PC-9 (cell line): ENCODE results near the gene ERBB4. TPM values are rescaled to one million over a fixed set of nuclear protein-coding genes. Genes with fewer than 3 reads are reported as not detected.

ENCODE experiments used
- BruUV-seq: library from RNA; stranded (reverse); fragments of 400-500 nt; replicated peaks from 2 replicates; lab custom pipeline; 2021; lab: Mats Ljungman, UMichigan
- CTCF ChIA-PET: fragments of 300-600 bp; sonication (Branson Sonifier 250); formaldehyde crosslinking; loops from one replicate; lab custom pipeline; 2022; ENCODE audit warnings: antibody characterized with exemption; lab: Charles Lee
- POLR2A ChIA-PET: fragments of 300-600 bp; sonication (Branson Sonifier 250); formaldehyde crosslinking; loops from one replicate; lab custom pipeline; 2022; ENCODE audit warnings: antibody characterized with exemption; ENCODE audit not compliant: unreplicated experiment; lab: Charles Lee
- DNase-seq, 2 experiments: peaks; one replicate each; pipeline versions ENCODE4 v3.0.0 to v3.0.0-alpha.2; 2015 to 2022; ENCODE audit warnings: mixed read lengths in 1 of 2
- H2AFZ ChIP-seq: fragments of 200-600 bp; sonication (generic); 2 replicates; pipeline ENCODE4 v1.8.1; 2017; ENCODE audit warnings: antibody characterized with exemption
- H3F3A ChIP-seq: fragments of 200-600 bp; sonication (generic); 2 replicates; pipeline ENCODE4 v1.8.1; 2017; ENCODE audit warnings: antibody characterized with exemption, mild to moderate bottlenecking, low read depth; ENCODE audit not compliant: insufficient read depth
- H3K27ac ChIP-seq: fragments of 200-600 bp; sonication (generic); 2 replicates; pipeline ENCODE4 v1.6.1; 2016; ENCODE audit warnings: mixed run types
- H3K27me3 ChIP-seq: fragments of 200-600 bp; sonication (generic); 2 replicates; pipeline ENCODE4 v1.6.1; 2016; ENCODE audit warnings: low read depth, mixed run types; ENCODE audit not compliant: insufficient read depth
- H3K36me3 ChIP-seq: fragments of 200-600 bp; sonication (generic); 2 replicates; pipeline ENCODE4 v1.6.1; 2016; ENCODE audit warnings: low read depth, mixed run types
- H3K4me1 ChIP-seq: fragments of 200-600 bp; sonication (generic); replicated peaks from 2 replicates; pipeline ENCODE4 v1.6.1; 2016; ENCODE audit warnings: mixed run types; ENCODE audit not compliant: insufficient read depth
- H3K4me2 ChIP-seq: fragments of 200-600 bp; sonication (generic); 2 replicates; pipeline ENCODE4 v1.6.1; 2017; ENCODE audit warnings: mixed run types
- H3K4me3 ChIP-seq: fragments of 200-600 bp; sonication (generic); 2 replicates; pipeline ENCODE4 v1.6.1; 2016; ENCODE audit warnings: mixed run types
- H3K79me2 ChIP-seq: fragments of 200-600 bp; sonication (generic); 2 replicates; pipeline ENCODE4 v1.6.1; 2017; ENCODE audit warnings: low read depth, mixed run types
- H3K9me2 ChIP-seq: fragments of 200-600 bp; sonication (generic); 2 replicates; pipeline ENCODE4 v1.8.1; 2017; ENCODE audit warnings: mild to moderate bottlenecking; ENCODE audit not compliant: insufficient read depth
- H3K9me3 ChIP-seq: fragments of 200-600 bp; sonication (generic); 2 replicates; pipeline ENCODE4 v1.8.1; 2016; ENCODE audit warnings: low read depth; ENCODE audit not compliant: insufficient read depth
- H4K20me1 ChIP-seq: fragments of 200-600 bp; sonication (generic); 2 replicates; pipeline ENCODE4 v1.8.1; 2017; ENCODE audit not compliant: insufficient read depth
- CTCF ChIP-seq: fragments of 200-600 bp; sonication (generic); conservative IDR thresholded peaks from 2 replicates; pipeline ENCODE4 v1.6.1; 2017; ENCODE audit warnings: mixed run types, antibody characterized with exemption, mild to moderate bottlenecking, moderate library complexity
- EZH2 ChIP-seq: fragments of 200-600 bp; sonication (generic); IDR thresholded peaks from 2 replicates; pipeline ENCODE4 v1.8.0; 2017; ENCODE audit warnings: antibody characterized with exemption, low read depth
- intact Hi-C: fragments of 100-400 bp; cut with micrococcal nuclease; formaldehyde crosslinking; loops from one replicate; pipeline ENCODE4 v1.10.0; 2022; ENCODE audit not compliant: unreplicated experiment
- total RNA-seq: library from RNA; stranded (reverse); gene quantifications from 2 replicates; pipeline ENCODE4 v1.2.3, GENCODE V29; 2021

Gene ERBB4
- total RNA-seq, 1 experiment from 2014 or later: not detected

- ChIA-PET POLR2A (no interaction called here), CTCF (no interaction called here)
- Histone ChIP-seq H3K27ac (no peak overlapping the region), H3K4me3 (no peak overlapping the region), H3K27me3 (no peaks in the 10 kb centered on the region), H3K4me1 (no peaks in the 10 kb centered on the region), H2AFZ (no peak overlapping the region), H3K79me2 (no peaks in the 10 kb centered on the region), H3K36me3 (no peaks in the 10 kb centered on the region), H3K9me2 (no peaks in the 10 kb centered on the region), H3K4me2 (no peak overlapping the region), H4K20me1 (no peaks in the 10 kb centered on the region), H3K9me3 (no peaks in the 10 kb centered on the region), H3F3A (no peaks in the 10 kb centered on the region)
- TF ChIP-seq EZH2 (no peak), CTCF (no peak)
- DNase-seq: no peak
- intact Hi-C loops: no loop called here
- BruUV-seq: no TSS peak
Measured at GRCh38 chr2:212318636-212319035, 220.0 kb downstream of the ERBB4 start.

GRCh38 chr2:212314680-212315079 lies 223.9 kb downstream of the ERBB4 start:
- CTCF ChIA-PET: no interaction called here
- no peaks in the 10 kb centered on the region for H3K9me2 ChIP-seq
- BruUV-seq: no TSS peak

GRCh38 chr2:212311807-212312404 lies 226.7 kb downstream of the ERBB4 start:
- Histone ChIP-seq H3K4me1 (no peaks in the 10 kb centered on the region), H3K4me3 (no peak overlapping the region), H2AFZ (no peak overlapping the region), H4K20me1 (no peaks in the 10 kb centered on the region), H3K9me3 (no peaks in the 10 kb centered on the region), H3K4me2 (no peak overlapping the region), H3K36me3 (no peaks in the 10 kb centered on the region), H3K79me2 (no peaks in the 10 kb centered on the region), H3F3A (no peaks in the 10 kb centered on the region), H3K27ac (no peak overlapping the region), H3K9me2 (no peaks in the 10 kb centered on the region), H3K27me3 (no peaks in the 10 kb centered on the region)
- POLR2A ChIA-PET: no interaction called here
- TF ChIP-seq EZH2: no peak
- BruUV-seq: no TSS peak
- DNase-seq: no peak
- CTCF ChIA-PET: no interaction called here
- intact Hi-C loops: no loop called here

More at GRCh38 chr2:212314680-212315079, 223.9 kb downstream of the ERBB4 start:
- H3F3A ChIP-seq: no peaks in the 10 kb centered on the region
- no peak overlapping the region for H3K4me2 ChIP-seq
- H3K79me2 ChIP-seq: no peaks in the 10 kb centered on the region
- TF ChIP-seq CTCF (no peak), EZH2 (no peak)
- H3K36me3 ChIP-seq: no peaks in the 10 kb centered on the region
- H2AFZ ChIP-seq: no peak overlapping the region
- H3K4me1 ChIP-seq: no peaks in the 10 kb centered on the region
- no peak for DNase-seq
- POLR2A ChIA-PET: no interaction called here
- no peaks in the 10 kb centered on the region for H3K9me3 ChIP-seq
- no peaks in the 10 kb centered on the region for H3K27me3 ChIP-seq
- no peak overlapping the region for H3K4me3 ChIP-seq
- no peaks in the 10 kb centered on the region for H4K20me1 ChIP-seq
- intact Hi-C loops: no loop called here
- H3K27ac ChIP-seq: no peak overlapping the region

- BruUV-seq: no TSS peak
- ChIA-PET POLR2A (no interaction called here), CTCF (no interaction called here)
- no peak for DNase-seq
- intact Hi-C loops: no loop called here
- Histone ChIP-seq H3K4me1 (no peaks in the 10 kb centered on the region), H3K4me2 (no peak overlapping the region), H3F3A (no peaks in the 10 kb centered on the region), H3K27ac (no peak overlapping the region), H3K9me2 (no peaks in the 10 kb centered on the region), H3K9me3 (no peaks in the 10 kb centered on the region), H3K79me2 (no peaks in the 10 kb centered on the region), H4K20me1 (no peaks in the 10 kb centered on the region), H3K27me3 (no peaks in the 10 kb centered on the region), H3K36me3 (no peaks in the 10 kb centered on the region), H2AFZ (no peak overlapping the region), H3K4me3 (no peak overlapping the region)
- TF ChIP-seq EZH2 (no peak), CTCF (no peak)
Measured at GRCh38 chr2:212299943-212300342, 238.7 kb downstream of the ERBB4 start.
